Aorta (tissue), 5 donors: ENCODE measurements around the gene GABRG3. TPM values are rescaled to one million over a fixed set of nuclear protein-coding genes. Genes with fewer than 3 reads are reported as not detected.
A peak's percentile ranks its signal among the peaks of the same experiment; 100 is the strongest.

ENCODE experiments used
- ATAC-seq: fragments of 200-7000 bp; cut with Tn5 transposase; one replicate; pipeline ENCODE4 v1.9.1; 2022; ENCODE audit warnings: moderate library complexity; ENCODE audit not compliant: low FRiP score
- DNase-seq, 2 donors: peaks; one replicate each; pipeline ENCODE4 v3.0.0-alpha.2; 2020
- H3K27ac ChIP-seq, 2 donors: one replicate each; pipeline ENCODE4 v1.5.1; 2013; ENCODE audit warnings: low read length in 2 of 2, mild to moderate bottlenecking in 2 of 2, moderate library complexity in 2 of 2, control low read depth in 1 of 2, inconsistent platforms in 1 of 2, low read depth in 1 of 2
- H3K27me3 ChIP-seq, 2 donors: one replicate each; pipeline ENCODE4 v1.6.1; 2013; ENCODE audit warnings: control low read depth in 1 of 2, low read length in 1 of 2, mild to moderate bottlenecking in 1 of 2, moderate library complexity in 1 of 2; ENCODE audit not compliant: insufficient read depth in 2 of 2, control insufficient read depth in 1 of 2
- H3K36me3 ChIP-seq, 2 donors: one replicate each; pipeline ENCODE4 v1.6.1; 2013; ENCODE audit warnings: control low read depth in 1 of 2, low read length in 1 of 2, mild to moderate bottlenecking in 1 of 2; ENCODE audit not compliant: insufficient read depth in 2 of 2, control insufficient read depth in 1 of 2
- H3K4me1 ChIP-seq, 2 donors: one replicate each; pipeline ENCODE4 v1.6.1; 2013; ENCODE audit warnings: low read length in 2 of 2, control low read depth in 1 of 2, mild to moderate bottlenecking in 1 of 2, moderate library complexity in 1 of 2; ENCODE audit not compliant: insufficient read depth in 2 of 2, control insufficient read depth in 1 of 2
- H3K4me3 ChIP-seq, 2 donors: one replicate each; pipeline ENCODE4 v1.5.1; 2013; ENCODE audit warnings: low read length in 2 of 2, control low read depth in 1 of 2, mild to moderate bottlenecking in 1 of 2
- H3K9me3 ChIP-seq: one replicate; pipeline ENCODE4 v1.6.1; 2013; ENCODE audit warnings: mild to moderate bottlenecking, low read length; ENCODE audit not compliant: control insufficient read depth
- WGBS, 2 donors: extraction: QIAGEN DNeasy Blood & Tissue Kit; methylation state at CpG; one replicate each; pipeline ENCODE4 v1.1.7; 2013; 5-methylcytosine and 5-hydroxymethylcytosine counted together
- intact Hi-C, 2 donors: fragments of 100-400 bp; cut with DNase I; formaldehyde crosslinking; loops; one replicate each; pipeline versions ENCODE4 v1.14.2 to v1.15.0; 2022
- polyA plus RNA-seq, 2 donors: library from polyadenylated mRNA; stranded (reverse); fragments of 200-250 nt; gene quantifications; one replicate each; pipeline ENCODE4 v1.2.3, GENCODE V29; 2013
- total RNA-seq, 2 donors: library from RNA; stranded (reverse); fragmentation: NEBNext Ultra II Directional; extraction: Animal tissue kit (Norgen Biotek cat#: 25700); gene quantifications; one replicate each; pipeline ENCODE4 v1.2.1, GENCODE V29; 2021
- donor health status: healthy with polysubstance abuse.
- donor health status: Bipolar disorder and iron deficiency.
- donor health status: DM: no; HTN: no; CAD: no.
- donor health status: DM: no; HTN: no; CAD: no.
- donor health status: DM: yes; HTN: yes; CAD: no.

GABRG3 gene
- total and polyA plus RNA-seq, 4 donors: not detected

GRCh38 chr15:27214961-27215360 is 244.0 kb downstream of the GABRG3 start:
- Histone ChIP-seq H3K4me1 (no peaks in the 10 kb centered on the region), H3K27me3 (no peaks in the 10 kb centered on the region), H3K27ac (no peak overlapping the region), H3K4me3 (no peak overlapping the region), H3K36me3 (no peaks in the 10 kb centered on the region), H3K9me3 (no peaks in the 10 kb centered on the region)
- WGBS, 2 donors: 73 to 76% methylated on average over 3 of the region's 3 CpGs
- ATAC-seq (no peak), DNase-seq (no peak)
- intact Hi-C loops: no loop called here

GRCh38 chr15:27218426-27218825 is 247.4 kb downstream of the GABRG3 start:
- WGBS, 2 donors: 79 to 84% methylated on average over 8 of the region's 8 CpGs
- no peak overlapping the region for H3K27ac ChIP-seq
- no peak overlapping the region for H3K4me3 ChIP-seq
- no peak for ATAC-seq
- no peaks in the 10 kb centered on the region for H3K36me3 ChIP-seq
- no peaks in the 10 kb centered on the region for H3K4me1 ChIP-seq
- H3K9me3 ChIP-seq: no peaks in the 10 kb centered on the region
- intact Hi-C loops: no loop called here
- DNase-seq: no peak
- H3K27me3 ChIP-seq: no peaks in the 10 kb centered on the region

- Histone ChIP-seq H3K4me1 (no peaks in the 10 kb centered on the region), H3K27ac (no peak overlapping the region), H3K36me3 (no peaks in the 10 kb centered on the region), H3K4me3 (no peak overlapping the region), H3K27me3 (no peaks in the 10 kb centered on the region), H3K9me3 (no peaks in the 10 kb centered on the region)
- intact Hi-C loops: no loop called here
- WGBS, 2 donors: 79 to 80% methylated on average over 5 of the region's 5 CpGs
- no peak for ATAC-seq
- DNase-seq: no peak
Observed at GRCh38 chr15:27219636-27220035, 248.7 kb downstream of the GABRG3 start.

- WGBS, 2 donors: 45% methylated on average over 4 of the region's 4 CpGs
- H3K9me3 ChIP-seq: no peaks in the 10 kb centered on the region
- DNase-seq (no peak), ATAC-seq (no peak)
- H3K27ac ChIP-seq: no peak overlapping the region
- H3K27me3 ChIP-seq: no peaks in the 10 kb centered on the region
- no peaks in the 10 kb centered on the region for H3K4me1 ChIP-seq
- intact Hi-C loops: no loop called here
- no peaks in the 10 kb centered on the region for H3K36me3 ChIP-seq
- no peak overlapping the region for H3K4me3 ChIP-seq
Observed at GRCh38 chr15:27220199-27220598, 249.2 kb downstream of the GABRG3 start.

- 26 to 40% methylated on average over 4 of the region's 4 CpGs for WGBS, 2 donors
- H3K9me3 ChIP-seq: no peaks in the 10 kb centered on the region
- H3K36me3 ChIP-seq: no peaks in the 10 kb centered on the region
- no peaks in the 10 kb centered on the region for H3K4me1 ChIP-seq
- H3K27me3 ChIP-seq: no peaks in the 10 kb centered on the region
- no peak for DNase-seq
- no peak for ATAC-seq
- intact Hi-C loops: no loop called here
- no peak overlapping the region for H3K4me3 ChIP-seq
- no peak overlapping the region for H3K27ac ChIP-seq
Observed at GRCh38 chr15:27222479-27222878, 251.5 kb downstream of the GABRG3 start.

GRCh38 chr15:27223179-27223578 is 252.2 kb downstream of the GABRG3 start:
- no peak for ATAC-seq
- H3K9me3 ChIP-seq: no peaks in the 10 kb centered on the region
- no peaks in the 10 kb centered on the region for H3K27me3 ChIP-seq
- intact Hi-C loops: no loop called here
- DNase-seq: no peak
- WGBS, 2 donors: 41 to 45% methylated on average over 2 of the region's 2 CpGs
- no peaks in the 10 kb centered on the region for H3K36me3 ChIP-seq
- no peaks in the 10 kb centered on the region for H3K4me1 ChIP-seq
- H3K27ac ChIP-seq: no peak overlapping the region
- H3K4me3 ChIP-seq: no peak overlapping the region

GRCh38 chr15:27231811-27232210 is 260.8 kb downstream of the GABRG3 start:
- intact Hi-C loops: no loop called here
- no peak for DNase-seq
- H3K27ac ChIP-seq: no peak overlapping the region
- 60 to 71% methylated on average over 2 of the region's 2 CpGs for WGBS, 2 donors
- no peak overlapping the region for H3K4me3 ChIP-seq
- ATAC-seq: no peak
- H3K27me3 ChIP-seq: no peaks in the 10 kb centered on the region
- H3K36me3 ChIP-seq: no peaks in the 10 kb centered on the region
- no peaks in the 10 kb centered on the region for H3K9me3 ChIP-seq
- no peaks in the 10 kb centered on the region for H3K4me1 ChIP-seq

- Histone ChIP-seq H3K9me3 (no peaks in the 10 kb centered on the region), H3K27me3 (no peaks in the 10 kb centered on the region), H3K36me3 (no peaks in the 10 kb centered on the region), H3K4me1 (no peaks in the 10 kb centered on the region), H3K27ac (no peak overlapping the region), H3K4me3 (no peak overlapping the region)
- 64 to 73% methylated on average over 4 of the region's 4 CpGs for WGBS, 2 donors
- intact Hi-C loops: no loop called here
- no peak for DNase-seq
- peak; percentile 43 for ATAC-seq
Observed at GRCh38 chr15:27232876-27233275, 261.9 kb downstream of the GABRG3 start.

GRCh38 chr15:27234593-27234992 is 263.6 kb downstream of the GABRG3 start:
- Histone ChIP-seq H3K27ac (no peak overlapping the region), H3K36me3 (no peaks in the 10 kb centered on the region), H3K9me3 (no peaks in the 10 kb centered on the region), H3K4me1 (no peaks in the 10 kb centered on the region), H3K4me3 (no peak overlapping the region), H3K27me3 (no peaks in the 10 kb centered on the region)
- 80 to 81% methylated on average over 4 of the region's 4 CpGs for WGBS, 2 donors
- ATAC-seq: no peak
- no peak for DNase-seq
- intact Hi-C loops: no loop called here
